OCI-LY1 (cell line): ENCODE measurements around the gene PLA2G4B.

Experiments
- H2AFZ ChIP-seq: fragments of 200-600 bp; sonication (generic), shearing (Covaris generic); 2 replicates; pipeline ENCODE4 v1.6.0; 2014; ENCODE audit warnings: antibody characterized with exemption, mild to moderate bottlenecking, low read length
- H3F3A ChIP-seq: fragments of 200-600 bp; sonication (generic), shearing (Covaris generic); 2 replicates; pipeline ENCODE4 v1.6.0; 2014; ENCODE audit warnings: mild to moderate bottlenecking, antibody characterized with exemption, low read length, moderate library complexity; ENCODE audit not compliant: insufficient read depth
- H3K27ac ChIP-seq: fragments of 200-600 bp; sonication (generic); 2 replicates; pipeline ENCODE4 v1.5.1; 2014; ENCODE audit warnings: low read length, mixed run types, mild to moderate bottlenecking, low read depth; ENCODE audit not compliant: poor library complexity, severe bottlenecking
- H3K27me3 ChIP-seq: fragments of 200-600 bp; sonication (generic); 2 replicates; pipeline ENCODE4 v1.6.0; 2014; ENCODE audit warnings: antibody characterized with exemption, mild to moderate bottlenecking, low read length, moderate library complexity; ENCODE audit not compliant: insufficient read depth
- H3K36me3 ChIP-seq: fragments of 200-600 bp; sonication (generic); 2 replicates; pipeline ENCODE4 v1.6.1; 2014; ENCODE audit warnings: mild to moderate bottlenecking, antibody characterized with exemption, low read length, moderate library complexity, mixed read lengths; ENCODE audit not compliant: insufficient read depth
- H3K4me1 ChIP-seq: fragments of 200-600 bp; sonication (generic); 2 replicates; pipeline ENCODE4 v1.5.1; 2014; ENCODE audit warnings: mild to moderate bottlenecking, low read length, moderate library complexity; ENCODE audit not compliant: insufficient read depth, severe bottlenecking
- H3K4me2 ChIP-seq: fragments of 200-600 bp; sonication (generic), shearing (Covaris generic); 2 replicates; pipeline ENCODE4 v1.6.1; 2014; ENCODE audit warnings: low read length
- H3K4me3 ChIP-seq: fragments of 200-600 bp; sonication (generic); 2 replicates; pipeline ENCODE4 v1.5.1; 2014; ENCODE audit warnings: low read length, low read depth, mild to moderate bottlenecking, mixed read lengths; ENCODE audit not compliant: poor library complexity, severe bottlenecking
- H3K79me2 ChIP-seq: fragments of 200-600 bp; shearing (Covaris generic); 2 replicates; pipeline ENCODE4 v1.6.1; 2016; ENCODE audit warnings: mixed run types, low read length, mixed read lengths; ENCODE audit not compliant: insufficient read depth
- H3K9ac ChIP-seq: fragments of 200-600 bp; sonication (generic), shearing (Covaris generic); 2 replicates; pipeline ENCODE4 v1.6.1; 2014; ENCODE audit warnings: mild to moderate bottlenecking, low read length, mixed read lengths
- H3K9me2 ChIP-seq: fragments of 200-600 bp; sonication (generic), shearing (Covaris generic); 2 replicates; pipeline ENCODE4 v1.6.1; 2014; ENCODE audit warnings: low read depth, mild to moderate bottlenecking, low read length, mixed read lengths
- H3K9me3 ChIP-seq: fragments of 200-600 bp; shearing (Covaris generic); 2 replicates; pipeline ENCODE4 v1.6.1; 2014; ENCODE audit warnings: low read length, mixed read lengths
- H4K20me1 ChIP-seq: fragments of 200-600 bp; sonication (generic), shearing (Covaris generic); 2 replicates; pipeline ENCODE4 v1.6.0; 2016; ENCODE audit warnings: mild to moderate bottlenecking, low read length; ENCODE audit not compliant: insufficient read depth
- EZH2 ChIP-seq: fragments of 200-600 bp; sonication (generic), shearing (Covaris generic); IDR thresholded peaks from 2 replicates; pipeline ENCODE4 v1.8.0; 2017; ENCODE audit warnings: borderline replicate concordance, mixed run types, mild to moderate bottlenecking, antibody characterized with exemption, low read length, moderate library complexity, mixed read lengths
- TF ChIP-seq, protein P1 (sequence below): fragments of 200-600 bp; sonication (generic), shearing (Covaris generic); IDR thresholded peaks from 2 replicates; pipeline ENCODE4 v1.5.1; 2017; ENCODE audit warnings: mild to moderate bottlenecking, antibody characterized with exemption, low read length, moderate library complexity, mixed read lengths

PLA2G4B gene

DNA sequence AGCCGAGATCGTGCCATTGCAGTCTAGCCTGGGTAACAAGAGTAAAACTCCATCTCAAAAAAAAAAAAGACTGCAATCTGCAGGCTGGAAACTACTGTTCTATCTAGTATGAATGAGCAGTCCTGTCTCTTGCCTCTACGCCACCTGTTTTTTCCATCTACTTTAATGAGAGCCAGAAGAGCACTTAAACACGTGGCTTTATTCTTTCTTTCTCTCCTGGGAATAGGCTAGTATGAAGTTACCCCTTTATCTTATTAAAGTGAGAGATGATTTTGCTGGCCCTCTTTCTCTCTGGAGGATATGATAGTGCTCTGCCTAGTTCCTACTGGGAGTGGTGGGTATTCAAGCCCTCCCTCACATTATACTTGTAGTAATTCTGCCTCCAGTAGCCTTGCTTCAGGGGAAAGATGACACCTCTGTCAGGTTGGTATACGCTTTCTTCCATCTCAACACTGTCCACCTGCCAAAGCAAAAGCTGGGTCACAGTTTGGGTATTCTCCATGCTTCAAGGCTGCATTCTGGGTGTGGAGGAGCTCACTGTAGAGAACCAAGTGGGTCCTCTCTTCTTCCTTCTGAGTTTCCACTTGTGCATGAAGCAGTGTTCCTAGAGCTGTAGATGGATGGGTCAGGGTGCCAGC is 46.5 kb upstream of the PLA2G4B start:
- no peaks in the 10 kb centered on the region for H3K27me3 ChIP-seq
- peaks cover 71% of the 10 kb centered on the region for H3K4me1 ChIP-seq
- H3F3A ChIP-seq = no peaks in the 10 kb centered on the region
- H4K20me1 ChIP-seq = no peaks in the 10 kb centered on the region
- no peaks in the 10 kb centered on the region for H3K9me2 ChIP-seq
- H3K9me3 ChIP-seq = no peaks in the 10 kb centered on the region
- H3K4me2 ChIP-seq = no peak overlapping the region
- H3K4me3 ChIP-seq = no peak overlapping the region
- H3K79me2 ChIP-seq = no peaks in the 10 kb centered on the region
- no peaks in the 10 kb centered on the region for H3K36me3 ChIP-seq
- no peak overlapping the region for H3K9ac ChIP-seq
- H2AFZ ChIP-seq = no peak overlapping the region
- TF ChIP-seq EZH2 = no peak
- TF ChIP-seq, protein P1, sequence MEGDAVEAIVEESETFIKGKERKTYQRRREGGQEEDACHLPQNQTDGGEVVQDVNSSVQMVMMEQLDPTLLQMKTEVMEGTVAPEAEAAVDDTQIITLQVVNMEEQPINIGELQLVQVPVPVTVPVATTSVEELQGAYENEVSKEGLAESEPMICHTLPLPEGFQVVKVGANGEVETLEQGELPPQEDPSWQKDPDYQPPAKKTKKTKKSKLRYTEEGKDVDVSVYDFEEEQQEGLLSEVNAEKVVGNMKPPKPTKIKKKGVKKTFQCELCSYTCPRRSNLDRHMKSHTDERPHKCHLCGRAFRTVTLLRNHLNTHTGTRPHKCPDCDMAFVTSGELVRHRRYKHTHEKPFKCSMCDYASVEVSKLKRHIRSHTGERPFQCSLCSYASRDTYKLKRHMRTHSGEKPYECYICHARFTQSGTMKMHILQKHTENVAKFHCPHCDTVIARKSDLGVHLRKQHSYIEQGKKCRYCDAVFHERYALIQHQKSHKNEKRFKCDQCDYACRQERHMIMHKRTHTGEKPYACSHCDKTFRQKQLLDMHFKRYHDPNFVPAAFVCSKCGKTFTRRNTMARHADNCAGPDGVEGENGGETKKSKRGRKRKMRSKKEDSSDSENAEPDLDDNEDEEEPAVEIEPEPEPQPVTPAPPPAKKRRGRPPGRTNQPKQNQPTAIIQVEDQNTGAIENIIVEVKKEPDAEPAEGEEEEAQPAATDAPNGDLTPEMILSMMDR = no peak
- peak overlapping the region; percentile 27 for H3K27ac ChIP-seq

DNA sequence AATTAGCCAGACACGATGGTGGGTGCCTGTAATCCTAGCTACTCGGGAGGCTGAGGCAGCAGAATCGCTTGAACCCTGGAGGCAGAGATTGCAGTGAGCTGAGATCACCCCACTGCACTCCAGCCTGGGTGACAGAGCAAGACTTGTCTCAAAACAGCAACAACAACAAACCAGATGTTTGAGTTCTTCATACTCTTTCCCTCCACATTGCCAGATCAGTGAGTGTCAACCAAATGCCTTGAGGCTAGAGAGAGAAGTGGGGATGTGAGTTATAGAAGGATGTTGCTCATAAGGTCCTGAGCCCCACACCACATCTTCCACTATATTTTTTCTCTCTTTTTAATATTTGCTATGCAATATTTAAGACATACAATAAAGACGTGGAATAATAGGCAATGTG is 44.6 kb upstream of the PLA2G4B start:
- Histone ChIP-seq H3K4me2 (no peak overlapping the region), H3F3A (no peaks in the 10 kb centered on the region), H3K36me3 (no peaks in the 10 kb centered on the region), H3K9me2 (no peaks in the 10 kb centered on the region), H3K4me1 (peaks cover 66% of the 10 kb centered on the region), H2AFZ (no peak overlapping the region), H4K20me1 (no peaks in the 10 kb centered on the region), H3K9me3 (no peaks in the 10 kb centered on the region), H3K27ac (peak overlapping the region; percentile 7), H3K9ac (no peak overlapping the region), H3K4me3 (no peak overlapping the region), H3K79me2 (no peaks in the 10 kb centered on the region), H3K27me3 (no peaks in the 10 kb centered on the region)
- no peak for TF ChIP-seq EZH2
- TF ChIP-seq, protein P1 = no peak

DNA sequence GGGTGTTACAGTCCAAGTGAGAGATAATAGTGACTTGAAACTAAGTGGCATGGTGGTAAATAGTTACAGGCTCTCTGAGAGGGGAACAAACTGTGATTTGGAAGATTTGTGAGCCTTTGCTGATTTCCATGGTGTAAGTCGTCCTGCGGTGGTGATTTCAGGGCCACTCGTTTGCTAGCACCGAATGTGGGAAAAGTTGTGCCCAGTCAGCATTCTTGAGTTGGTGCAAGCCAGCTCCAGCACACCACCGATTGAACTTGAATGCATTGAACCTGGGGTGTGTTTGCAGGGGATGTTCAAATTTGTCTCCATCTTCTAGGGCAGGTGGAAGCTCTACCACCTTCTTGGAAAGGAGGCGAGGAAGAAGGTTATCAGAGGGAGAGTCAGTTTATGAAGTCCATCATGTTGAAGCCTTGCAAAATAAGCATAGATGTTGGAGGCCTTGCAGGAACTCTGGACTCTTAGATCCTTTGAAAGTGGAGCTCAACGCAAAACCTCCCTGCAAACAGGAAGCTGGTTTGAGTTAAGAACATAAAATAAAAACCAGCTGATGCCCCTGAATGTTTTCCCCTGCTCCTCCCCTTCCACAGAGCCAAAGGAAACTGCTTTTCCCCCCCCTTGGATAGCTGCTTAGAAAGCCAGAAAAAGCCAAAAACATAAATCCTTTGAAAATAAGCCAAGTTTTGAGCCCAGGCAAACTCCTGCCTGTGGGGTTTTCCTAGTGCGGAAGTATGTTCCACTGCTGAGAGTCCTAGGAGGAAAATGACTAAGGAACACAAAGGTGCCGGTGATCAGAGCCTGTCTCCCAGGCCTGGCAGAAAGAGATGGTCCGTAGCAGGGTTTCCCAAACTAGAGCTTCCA is 42.4 kb upstream of the PLA2G4B start:
- Histone ChIP-seq H3F3A (no peaks in the 10 kb centered on the region), H3K79me2 (no peaks in the 10 kb centered on the region), H3K9ac (no peak overlapping the region), H3K9me2 (no peaks in the 10 kb centered on the region), H3K27me3 (no peaks in the 10 kb centered on the region), H3K4me1 (peaks cover 48% of the 10 kb centered on the region), H3K4me2 (no peak overlapping the region), H2AFZ (no peak overlapping the region), H3K9me3 (peaks cover 1% of the 10 kb centered on the region; the same call in 1 of the 2 replicates), H3K36me3 (peaks cover 9% of the 10 kb centered on the region), H3K4me3 (no peak overlapping the region), H3K27ac (peak overlapping the region; percentile 52), H4K20me1 (no peaks in the 10 kb centered on the region)
- TF ChIP-seq, protein P1 = no peak
- TF ChIP-seq EZH2 = no peak
